Lung (tissue), 12 donors: ENCODE results near the gene PHLPP1. TPM values are rescaled to one million over a fixed set of nuclear protein-coding genes. Genes with fewer than 3 reads are reported as not detected.

Experiments
- ATAC-seq: fragments of 200-7000 bp; cut with Tn5 transposase; one replicate; pipeline ENCODE4 v1.9.1; 2020; ENCODE audit warnings: moderate number of reproducible peaks; ENCODE audit not compliant: insufficient read depth, low FRiP score
- DNase-seq, 3 donors: peaks; one replicate each; pipeline ENCODE4 v3.0.0-alpha.2; 2013 to 2017
- H3K27ac ChIP-seq, 2 donors: one replicate each; pipeline ENCODE4 v1.5.1; 2013; ENCODE audit warnings: mild to moderate bottlenecking in 2 of 2, moderate library complexity in 2 of 2, control low read depth in 1 of 2, inconsistent platforms in 1 of 2, low read depth in 1 of 2, low read length in 1 of 2
- H3K27me3 ChIP-seq, 3 donors: one replicate each; pipeline ENCODE4 v1.5.1; 2013; ENCODE audit warnings: low read length in 2 of 3; ENCODE audit not compliant: control insufficient read depth in 3 of 3, insufficient read depth in 3 of 3
- H3K36me3 ChIP-seq, 4 donors: one replicate each; pipeline ENCODE4 v1.5.1; 2013; ENCODE audit warnings: low read length in 4 of 4, mild to moderate bottlenecking in 1 of 4, moderate library complexity in 1 of 4; ENCODE audit not compliant: control insufficient read depth in 4 of 4, insufficient read depth in 4 of 4
- H3K4me1 ChIP-seq, 5 donors: one replicate each; pipeline ENCODE4 v1.5.1; 2013; ENCODE audit warnings: low read length in 5 of 5, mild to moderate bottlenecking in 2 of 5, moderate library complexity in 1 of 5; ENCODE audit not compliant: control insufficient read depth in 5 of 5, insufficient read depth in 5 of 5
- H3K4me3 ChIP-seq: one replicate; pipeline ENCODE4 v1.5.1; 2013; ENCODE audit warnings: mild to moderate bottlenecking, control low read depth, moderate library complexity
- H3K9ac ChIP-seq, 2 donors: one replicate each; pipeline ENCODE4 v1.5.1; 2013; ENCODE audit warnings: low read length in 2 of 2, control low read depth in 1 of 2; ENCODE audit not compliant: insufficient read depth in 1 of 2
- H3K9me3 ChIP-seq, 4 donors: one replicate each; pipeline ENCODE4 v1.5.1; 2013; ENCODE audit warnings: low read length in 3 of 4, mild to moderate bottlenecking in 1 of 4, moderate library complexity in 1 of 4; ENCODE audit not compliant: control insufficient read depth in 4 of 4, insufficient read depth in 3 of 4
- WGBS, 2 donors: extraction: QIAGEN DNeasy Blood & Tissue Kit; methylation state at CpG; one replicate each; pipeline ENCODE4 v1.1.7; 2013; 5-methylcytosine and 5-hydroxymethylcytosine counted together
- polyA plus RNA-seq, 2 donors: library from polyadenylated mRNA; stranded (reverse); fragments of 200-250 nt; gene quantifications; one replicate each; pipeline ENCODE4 v1.2.1, GENCODE V29; 2013
- total RNA-seq, 2 donors: library from RNA; depleted of rRNA in 1 of 2; stranded (reverse); fragments of >200 nt in 1 of 2; gene quantifications; one replicate each; pipeline ENCODE4 v1.2.1, GENCODE V29; 2014 to 2021
- TF ChIP-seq, protein P1 (sequence below): IDR thresholded peaks from 2 replicates; pipeline ENCODE4 v1.5.1; 2012; ENCODE audit warnings: mild to moderate bottlenecking; ENCODE audit errors: control extremely low read depth, extremely low read depth
- donor health status: control.
- donor health status: control.
- donor health status: Bipolar disorder and iron deficiency.
- donor health status: healthy.
- donor health status: DM: yes; HTN: yes; CAD: no.

The PHLPP1 gene
- total and polyA plus RNA-seq, 4 donors: 2.3 to 29.2 (median 7.9) TPM

DNA sequence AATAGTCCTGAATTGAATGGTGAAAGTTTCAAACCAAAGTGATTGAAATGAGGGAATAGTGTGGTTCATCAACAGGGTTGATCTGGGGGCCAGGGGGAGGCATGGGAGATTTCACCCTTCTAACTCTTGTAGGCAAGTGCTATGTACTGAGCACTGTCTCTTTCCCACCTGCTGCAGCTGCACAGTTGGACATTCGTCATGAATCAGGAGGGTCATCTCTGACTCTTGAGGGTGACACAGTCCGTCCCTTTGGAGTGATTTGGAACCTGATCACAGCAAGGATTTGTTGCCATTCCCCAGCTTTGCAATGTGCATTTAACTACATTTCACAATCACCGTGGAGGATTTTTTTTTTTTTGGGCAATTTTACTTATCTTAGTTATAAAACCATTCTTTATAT lies 224.6 kb downstream of the PHLPP1 start:
- TF ChIP-seq, protein P1, sequence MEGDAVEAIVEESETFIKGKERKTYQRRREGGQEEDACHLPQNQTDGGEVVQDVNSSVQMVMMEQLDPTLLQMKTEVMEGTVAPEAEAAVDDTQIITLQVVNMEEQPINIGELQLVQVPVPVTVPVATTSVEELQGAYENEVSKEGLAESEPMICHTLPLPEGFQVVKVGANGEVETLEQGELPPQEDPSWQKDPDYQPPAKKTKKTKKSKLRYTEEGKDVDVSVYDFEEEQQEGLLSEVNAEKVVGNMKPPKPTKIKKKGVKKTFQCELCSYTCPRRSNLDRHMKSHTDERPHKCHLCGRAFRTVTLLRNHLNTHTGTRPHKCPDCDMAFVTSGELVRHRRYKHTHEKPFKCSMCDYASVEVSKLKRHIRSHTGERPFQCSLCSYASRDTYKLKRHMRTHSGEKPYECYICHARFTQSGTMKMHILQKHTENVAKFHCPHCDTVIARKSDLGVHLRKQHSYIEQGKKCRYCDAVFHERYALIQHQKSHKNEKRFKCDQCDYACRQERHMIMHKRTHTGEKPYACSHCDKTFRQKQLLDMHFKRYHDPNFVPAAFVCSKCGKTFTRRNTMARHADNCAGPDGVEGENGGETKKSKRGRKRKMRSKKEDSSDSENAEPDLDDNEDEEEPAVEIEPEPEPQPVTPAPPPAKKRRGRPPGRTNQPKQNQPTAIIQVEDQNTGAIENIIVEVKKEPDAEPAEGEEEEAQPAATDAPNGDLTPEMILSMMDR: no peak

DNA sequence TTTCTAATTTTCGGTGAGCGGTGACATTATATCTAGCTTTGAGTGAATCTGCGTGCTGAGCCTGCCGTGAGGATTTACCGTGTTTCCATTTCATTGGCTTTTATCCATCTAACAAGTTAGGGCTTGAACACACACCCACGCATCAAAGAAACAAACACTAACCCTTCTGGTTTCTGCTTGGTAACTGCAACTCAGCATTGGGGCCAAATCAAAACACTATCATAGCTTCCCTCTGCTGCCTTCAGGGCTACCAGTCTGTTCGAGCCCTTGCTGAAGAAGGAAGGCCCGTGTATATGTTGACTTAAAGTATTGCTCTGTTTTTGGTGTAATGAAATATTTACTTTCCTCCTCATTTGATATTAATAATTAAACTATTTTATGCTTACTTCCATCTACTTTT lies 227.2 kb downstream of the PHLPP1 start:
- DNase-seq (no peak), ATAC-seq (no peak)
- Histone ChIP-seq H3K4me3 (no peak overlapping the region), H3K9ac (no peak overlapping the region), H3K9me3 (no peaks in the 10 kb centered on the region), H3K27ac (no peak overlapping the region), H3K4me1 (peaks cover 0 to 5% (median 0%) of the 10 kb centered on the region in 5 donors), H3K36me3 (peaks cover 2 to 11% (median 7%) of the 10 kb centered on the region in 4 donors), H3K27me3 (no peaks in the 10 kb centered on the region)
- TF ChIP-seq, protein P1: no peak
- WGBS, 2 donors: 92 to 95% methylated on average over 8 of the region's 8 CpGs

More for the DNA sequence above, 224.6 kb downstream of the PHLPP1 start:
- DNase-seq (no peak), ATAC-seq (no peak)
- 35 to 69% methylated on average over 3 of the region's 3 CpGs for WGBS, 2 donors
- peaks cover 0 to under 1% (median under 1%) of the 10 kb centered on the region in 4 donors for H3K36me3 ChIP-seq
- no peak overlapping the region for H3K9ac ChIP-seq
- no peaks in the 10 kb centered on the region for H3K9me3 ChIP-seq
- H3K27ac ChIP-seq: no peak overlapping the region
- no peak overlapping the region for H3K4me3 ChIP-seq
- no peaks in the 10 kb centered on the region for H3K27me3 ChIP-seq
- peaks cover 0 to 5% (median 3%) of the 10 kb centered on the region in 5 donors for H3K4me1 ChIP-seq

DNA sequence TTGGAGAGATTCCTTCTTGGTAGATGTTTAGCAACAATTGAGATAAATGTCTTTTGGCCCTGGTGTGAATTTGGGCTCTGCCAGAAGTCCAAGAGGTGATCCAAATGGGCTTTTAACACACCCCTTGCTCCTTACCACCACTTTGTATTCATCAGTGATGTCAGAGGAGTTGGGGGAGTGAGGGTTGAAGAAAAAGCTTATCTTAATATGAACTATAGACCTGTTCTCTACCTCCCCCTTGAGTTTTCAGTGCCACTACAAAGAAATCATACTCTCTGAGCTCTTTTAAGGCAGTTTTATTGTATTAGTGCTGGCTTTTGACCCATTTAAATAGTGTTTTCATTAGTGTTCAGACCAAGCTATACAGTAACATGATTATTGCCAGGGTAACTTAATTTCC lies 229.1 kb downstream of the PHLPP1 start:
- Histone ChIP-seq H3K36me3 (peaks cover 2 to 11% (median 7%) of the 10 kb centered on the region in 4 donors), H3K4me1 (peaks cover 0 to 3% (median 0%) of the 10 kb centered on the region in 5 donors), H3K27me3 (no peaks in the 10 kb centered on the region), H3K9ac (no peak overlapping the region), H3K4me3 (no peak overlapping the region), H3K9me3 (no peaks in the 10 kb centered on the region), H3K27ac (no peak overlapping the region)
- no peak for DNase-seq
- TF ChIP-seq, protein P1: no peak
- no peak for ATAC-seq

DNA sequence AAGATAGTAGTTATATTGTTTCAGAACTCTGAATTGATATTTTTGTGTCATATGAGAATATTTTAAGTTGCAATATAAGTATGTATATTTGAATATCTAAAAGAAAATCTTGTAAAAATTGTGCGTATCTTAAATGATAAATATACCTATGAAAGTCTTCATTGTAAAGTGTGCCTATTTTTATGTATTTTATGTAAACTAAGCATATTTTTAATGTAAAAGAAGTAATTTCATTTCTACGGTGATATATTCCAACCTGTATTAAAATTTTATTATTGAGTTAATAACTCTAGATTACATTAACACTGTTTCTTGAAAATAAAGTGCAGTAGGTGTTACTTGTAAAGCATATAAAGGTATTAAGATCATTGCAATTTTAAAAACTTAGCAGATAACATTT lies 233.4 kb downstream of the PHLPP1 start:
- no peak for DNase-seq
- peaks cover 0 to 5% (median 2%) of the 10 kb centered on the region in 5 donors for H3K4me1 ChIP-seq
- H3K36me3 ChIP-seq: peaks cover 4 to 11% (median 7%) of the 10 kb centered on the region in 4 donors
- H3K27me3 ChIP-seq: no peaks in the 10 kb centered on the region
- no peak overlapping the region for H3K4me3 ChIP-seq
- no peak overlapping the region for H3K27ac ChIP-seq
- no peak for ATAC-seq
- no peaks in the 10 kb centered on the region for H3K9me3 ChIP-seq
- TF ChIP-seq, protein P1: no peak
- WGBS, 2 donors: 95 to 99% methylated on average over 2 of the region's 2 CpGs
- H3K9ac ChIP-seq: no peak overlapping the region
